WTC11 (cell line): Measurements from ENCODE around the gene GRP. TPM values are rescaled to one million over a fixed set of nuclear protein-coding genes. Genes with fewer than 3 reads are reported as not detected.

ENCODE experiments used
- ATAC-seq: fragments of 200-7000 bp; cut with Tn5 transposase; 2 replicates; pipeline ENCODE4 v1.10.0; 2021; ENCODE audit warnings: mild to moderate bottlenecking, moderate library complexity
- CTCF ChIA-PET: fragments of 300-600 bp; sonication (Branson Sonifier 250); formaldehyde crosslinking; loops from one replicate; lab custom pipeline; 2021; ENCODE audit warnings: antibody characterized with exemption; lab: Charles Lee
- POLR2A ChIA-PET: fragments of 350-600 bp; sonication (Branson Sonifier 250); formaldehyde crosslinking; loops from one replicate; lab custom pipeline; 2021; ENCODE audit warnings: antibody characterized with exemption; lab: Charles Lee
- DNase-seq: peaks from one replicate; pipeline ENCODE4 v3.0.0; 2021; ENCODE audit warnings: low spot score
- H3K27ac Mint-ChIP-seq: 2 replicates; pipeline ENCODE4 v1.8.0; 2021; ENCODE audit warnings: mixed read lengths
- H3K27me3 Mint-ChIP-seq: 2 replicates; pipeline ENCODE4 v1.8.0; 2021; ENCODE audit warnings: low read depth, mild to moderate bottlenecking, moderate library complexity, mixed read lengths
- H3K36me3 Mint-ChIP-seq: 2 replicates; pipeline ENCODE4 v1.8.0; 2021; ENCODE audit warnings: mixed read lengths
- H3K4me1 Mint-ChIP-seq: 2 replicates; pipeline ENCODE4 v1.8.0; 2022; ENCODE audit warnings: mixed read lengths
- H3K4me3 Mint-ChIP-seq: 2 replicates; pipeline ENCODE4 v1.8.0; 2021; ENCODE audit warnings: mild to moderate bottlenecking, moderate library complexity, mixed read lengths
- H3K9me3 Mint-ChIP-seq: 2 replicates; pipeline ENCODE4 v1.8.0; 2021; ENCODE audit warnings: mixed read lengths
- EMX1 ChIP-seq: fragments of 250-450 bp; sonication (Bioruptor Pico); IDR thresholded peaks from 2 replicates; pipeline ENCODE4 v1.8.0; 2021; ENCODE audit warnings: mild to moderate bottlenecking
- ESRRA ChIP-seq: sonication (generic); formaldehyde crosslinking; IDR thresholded peaks from 2 replicates; pipeline ENCODE4 v1.8.1; 2022; ENCODE audit warnings: mild to moderate bottlenecking, missing genetic modification reagents, borderline replicate concordance
- GRHL2 ChIP-seq: fragments of 250-450 bp; sonication (Bioruptor Pico); IDR thresholded peaks from 2 replicates; pipeline ENCODE4 v1.8.0; 2022; ENCODE audit warnings: mild to moderate bottlenecking, moderate library complexity; ENCODE audit not compliant: insufficient replicate concordance, severe bottlenecking
- GTF2I ChIP-seq: fragments of 250-450 bp; sonication (Bioruptor Pico); conservative IDR thresholded peaks from 2 replicates; pipeline ENCODE4 v1.4.0; 2021; ENCODE audit warnings: mild to moderate bottlenecking
- MXD4 ChIP-seq: fragments of 250-450 bp; sonication (Bioruptor Pico); IDR thresholded peaks from 2 replicates; pipeline ENCODE4 v1.8.0; 2021; ENCODE audit warnings: mild to moderate bottlenecking, moderate library complexity, borderline replicate concordance
- NFATC4 ChIP-seq: fragments of 250-450 bp; sonication (Bioruptor Pico); IDR thresholded peaks from 2 replicates; pipeline ENCODE4 v1.9.0; 2021; ENCODE audit warnings: mild to moderate bottlenecking
- NR2C2 ChIP-seq: sonication (generic); formaldehyde crosslinking; IDR thresholded peaks from 2 replicates; pipeline ENCODE4 v1.8.0; 2022; ENCODE audit warnings: mild to moderate bottlenecking, missing genetic modification reagents
- PRRX2 ChIP-seq: fragments of 250-450 bp; sonication (Bioruptor Pico); IDR thresholded peaks from 2 replicates; pipeline ENCODE4 v1.8.0; 2021; ENCODE audit warnings: mild to moderate bottlenecking
- RORB ChIP-seq: fragments of 250-450 bp; sonication (Bioruptor Pico); IDR thresholded peaks from 2 replicates; pipeline ENCODE4 v1.9.0; 2021; ENCODE audit warnings: mild to moderate bottlenecking
- SMAD3 ChIP-seq: sonication (generic); formaldehyde crosslinking; IDR thresholded peaks from 2 replicates; pipeline ENCODE4 v1.8.0; 2022; ENCODE audit warnings: missing genetic modification reagents, mild to moderate bottlenecking, borderline replicate concordance
- SMAD4 ChIP-seq: sonication (generic); formaldehyde crosslinking; IDR thresholded peaks from 2 replicates; pipeline ENCODE4 v1.8.0; 2022; ENCODE audit warnings: mild to moderate bottlenecking, missing genetic modification reagents
- SOX15 ChIP-seq: fragments of 250-450 bp; sonication (Bioruptor Pico); IDR thresholded peaks from 2 replicates; pipeline ENCODE4 v1.9.0; 2021; ENCODE audit warnings: mild to moderate bottlenecking
- TCF7 ChIP-seq: sonication (generic); formaldehyde crosslinking; IDR thresholded peaks from 2 replicates; pipeline ENCODE4 v1.8.0; 2022; ENCODE audit warnings: mild to moderate bottlenecking, low read depth, missing genetic modification reagents, moderate library complexity
- TP53 ChIP-seq: sonication (generic); formaldehyde crosslinking; IDR thresholded peaks from 2 replicates; pipeline ENCODE4 v1.8.1; 2023; ENCODE audit warnings: mild to moderate bottlenecking, missing genetic modification reagents
- ZBTB21 ChIP-seq: sonication (generic); formaldehyde crosslinking; IDR thresholded peaks from 2 replicates; pipeline ENCODE4 v1.8.1; 2023; ENCODE audit warnings: mild to moderate bottlenecking, missing genetic modification reagents, borderline replicate concordance
- ZNF121 ChIP-seq: sonication (generic); formaldehyde crosslinking; IDR thresholded peaks from 2 replicates; pipeline ENCODE4 v1.8.0; 2023; ENCODE audit warnings: missing genetic modification reagents
- ZNF219 ChIP-seq: sonication (generic); formaldehyde crosslinking; IDR thresholded peaks from 2 replicates; pipeline ENCODE4 v1.8.0; 2023; ENCODE audit warnings: missing genetic modification reagents, mild to moderate bottlenecking, borderline replicate concordance
- ZNF232 ChIP-seq: sonication (generic); formaldehyde crosslinking; IDR thresholded peaks from 2 replicates; pipeline ENCODE4 v1.8.0; 2022; ENCODE audit warnings: mild to moderate bottlenecking, missing genetic modification reagents
- ZNF416 ChIP-seq: fragments of 250-450 bp; sonication (Bioruptor Pico); IDR thresholded peaks from 2 replicates; pipeline ENCODE4 v1.9.0; 2021; ENCODE audit warnings: mild to moderate bottlenecking, inconsistent platforms
- total RNA-seq: library from RNA; stranded (reverse); gene quantifications from 3 replicates; pipeline ENCODE4 v1.2.3, GENCODE V29; 2021
- TF ChIP-seq, protein P1 (sequence below): fragments of 250-450 bp; sonication (Bioruptor Pico); IDR thresholded peaks from 2 replicates; pipeline ENCODE4 v1.9.0; 2021; ENCODE audit warnings: moderate library complexity, mild to moderate bottlenecking, inconsistent platforms, borderline replicate concordance
- TF ChIP-seq, protein P2 (sequence below): sonication (generic); formaldehyde crosslinking; IDR thresholded peaks from 2 replicates; pipeline ENCODE4 v1.8.0; 2022; ENCODE audit warnings: mild to moderate bottlenecking, missing genetic modification reagents
- TF ChIP-seq, protein P3 (sequence below): sonication (generic); formaldehyde crosslinking; IDR thresholded peaks from 2 replicates; pipeline ENCODE4 v1.8.0; 2022; ENCODE audit warnings: mild to moderate bottlenecking, missing genetic modification reagents
- TF ChIP-seq, protein P4 (sequence below): sonication (generic); formaldehyde crosslinking; IDR thresholded peaks from 2 replicates; pipeline ENCODE4 v1.8.1; 2022; ENCODE audit warnings: low read depth, mild to moderate bottlenecking, moderate library complexity, missing genetic modification reagents, borderline replicate concordance
- TF ChIP-seq, protein P5 (sequence below): sonication (generic); formaldehyde crosslinking; IDR thresholded peaks from 2 replicates; pipeline ENCODE4 v1.8.0; 2022; ENCODE audit warnings: mild to moderate bottlenecking, missing genetic modification reagents
- TF ChIP-seq, protein P6 (sequence below): sonication (generic); formaldehyde crosslinking; IDR thresholded peaks from 2 replicates; pipeline ENCODE4 v1.8.1; 2023; ENCODE audit warnings: mild to moderate bottlenecking, missing genetic modification reagents
- TF ChIP-seq, protein P7 (sequence below): sonication (generic); formaldehyde crosslinking; IDR thresholded peaks from 2 replicates; pipeline ENCODE4 v1.8.0; 2023; ENCODE audit warnings: missing genetic modification reagents

GRP gene
- total RNA-seq, 1 experiment from 2014 or later: 0.22 TPM

DNA sequence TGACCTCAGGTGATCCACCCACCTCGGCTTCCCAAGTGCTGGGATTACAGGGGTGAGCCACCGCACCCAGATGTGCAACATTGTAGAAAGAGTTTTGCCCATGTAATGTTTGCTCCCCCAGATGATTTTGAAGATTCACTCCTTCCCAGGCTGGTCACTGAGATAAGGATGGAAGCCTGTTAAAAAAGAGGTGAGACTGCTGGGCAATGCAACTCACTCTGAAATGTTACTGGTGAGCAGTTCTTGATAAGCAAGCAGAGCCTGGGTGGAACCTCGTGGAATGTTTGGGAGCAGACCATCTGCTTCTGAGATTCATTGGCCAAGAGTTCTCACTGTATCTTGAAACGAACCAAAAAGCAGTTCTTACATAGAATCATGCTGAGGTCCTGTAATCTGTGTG is 19.7 kb downstream of the GRP start (continued):
- TF ChIP-seq NFATC4 (CRISPR knock-in tag): no peak
- no peak for TF ChIP-seq GRHL2 (CRISPR knock-in tag)
- no peak for TF ChIP-seq PRRX2
- TF ChIP-seq, protein P1, sequence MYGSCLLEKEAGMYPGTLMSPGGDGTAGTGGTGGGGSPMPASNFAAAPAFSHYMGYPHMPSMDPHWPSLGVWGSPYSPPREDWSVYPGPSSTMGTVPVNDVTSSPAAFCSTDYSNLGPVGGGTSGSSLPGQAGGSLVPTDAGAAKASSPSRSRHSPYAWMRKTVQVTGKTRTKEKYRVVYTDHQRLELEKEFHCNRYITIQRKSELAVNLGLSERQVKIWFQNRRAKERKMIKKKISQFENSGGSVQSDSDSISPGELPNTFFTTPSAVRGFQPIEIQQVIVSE: no peak
- no peak for TF ChIP-seq ZNF121
- TF ChIP-seq MXD4 (CRISPR knock-in tag): no peak
- TF ChIP-seq ZNF219 (CRISPR knock-in tag): no peak

DNA sequence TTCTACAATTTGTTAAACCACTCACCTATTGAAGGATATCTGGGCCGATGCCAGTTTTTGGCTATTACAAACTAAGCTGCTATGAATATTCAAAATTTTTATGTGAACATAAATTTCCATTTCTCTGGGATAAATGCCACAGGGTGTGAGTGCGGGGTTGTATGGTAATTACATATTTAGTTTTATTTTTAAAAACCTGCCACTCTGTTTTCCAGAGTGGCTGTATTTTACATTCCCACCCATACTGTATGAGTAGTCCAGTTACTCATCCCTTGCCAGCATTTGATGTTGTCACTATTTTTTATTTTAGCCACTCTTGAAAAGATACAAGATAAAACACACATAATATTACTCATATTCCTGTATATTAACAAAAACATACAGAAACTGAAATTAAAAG is 22.9 kb downstream of the GRP start:
- H3K27me3 Mint-ChIP-seq: peaks cover 64% of the 10 kb centered on the region
- no peaks in the 10 kb centered on the region; the same call in 1 of the 2 replicates for H3K4me1 Mint-ChIP-seq
- H3K36me3 Mint-ChIP-seq: no peaks in the 10 kb centered on the region
- H3K4me3 Mint-ChIP-seq: no peak overlapping the region
- H3K27ac Mint-ChIP-seq: no peak overlapping the region
- TF ChIP-seq SMAD4 (no peak), TP53 (CRISPR knock-in tag) (no peak), ZBTB21 (no peak), NR2C2 (CRISPR knock-in tag) (no peak), ESRRA (CRISPR knock-in tag) (no peak), PRRX2 (no peak), ZNF416 (CRISPR knock-in tag) (no peak)
- TF ChIP-seq, protein P1: no peak
- no peak for ATAC-seq
- DNase-seq: no peak
- ChIA-PET CTCF (interaction anchor here (0.9 kb wide), 1 partner anchor 160 kb away, joined by 3 read pairs; no protein-coding TSS in a partner anchor), POLR2A (no interaction called here)
- peaks cover 10% of the 10 kb centered on the region for H3K9me3 Mint-ChIP-seq

DNA sequence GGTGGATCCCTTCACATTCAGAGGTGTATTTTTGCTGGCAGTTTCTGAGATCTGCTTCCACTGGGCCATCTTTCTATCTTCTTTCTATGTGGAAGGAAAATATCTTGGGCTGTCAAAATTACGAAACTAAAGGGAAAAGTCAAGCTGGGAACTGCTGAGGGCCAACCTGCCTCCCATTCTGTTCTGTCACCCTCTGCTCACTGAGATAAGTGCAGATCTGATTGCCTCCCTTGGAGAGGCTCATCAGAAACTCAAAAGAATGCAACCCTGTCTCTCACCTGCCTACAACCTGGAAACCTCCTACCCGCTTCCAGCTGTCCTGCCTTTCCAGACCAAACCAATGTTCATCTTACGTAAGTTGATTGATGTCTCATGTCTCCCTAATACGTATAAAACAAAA is 26.8 kb downstream of the GRP start:
- POLR2A ChIA-PET: no interaction called here
- no peak for ATAC-seq
- TF ChIP-seq, protein P2, sequence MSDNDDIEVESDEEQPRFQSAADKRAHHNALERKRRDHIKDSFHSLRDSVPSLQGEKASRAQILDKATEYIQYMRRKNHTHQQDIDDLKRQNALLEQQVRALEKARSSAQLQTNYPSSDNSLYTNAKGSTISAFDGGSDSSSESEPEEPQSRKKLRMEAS (CRISPR knock-in tag): no peak
- TF ChIP-seq ZNF232 (CRISPR knock-in tag): no peak
- TF ChIP-seq, protein P3, sequence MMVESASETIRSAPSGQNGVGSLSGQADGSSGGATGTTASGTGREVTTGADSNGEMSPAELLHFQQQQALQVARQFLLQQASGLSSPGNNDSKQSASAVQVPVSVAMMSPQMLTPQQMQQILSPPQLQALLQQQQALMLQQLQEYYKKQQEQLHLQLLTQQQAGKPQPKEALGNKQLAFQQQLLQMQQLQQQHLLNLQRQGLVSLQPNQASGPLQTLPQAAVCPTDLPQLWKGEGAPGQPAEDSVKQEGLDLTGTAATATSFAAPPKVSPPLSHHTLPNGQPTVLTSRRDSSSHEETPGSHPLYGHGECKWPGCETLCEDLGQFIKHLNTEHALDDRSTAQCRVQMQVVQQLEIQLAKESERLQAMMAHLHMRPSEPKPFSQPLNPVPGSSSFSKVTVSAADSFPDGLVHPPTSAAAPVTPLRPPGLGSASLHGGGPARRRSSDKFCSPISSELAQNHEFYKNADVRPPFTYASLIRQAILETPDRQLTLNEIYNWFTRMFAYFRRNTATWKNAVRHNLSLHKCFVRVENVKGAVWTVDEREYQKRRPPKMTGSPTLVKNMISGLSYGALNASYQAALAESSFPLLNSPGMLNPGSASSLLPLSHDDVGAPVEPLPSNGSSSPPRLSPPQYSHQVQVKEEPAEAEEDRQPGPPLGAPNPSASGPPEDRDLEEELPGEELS (CRISPR knock-in tag): no peak
- TF ChIP-seq, protein P4, sequence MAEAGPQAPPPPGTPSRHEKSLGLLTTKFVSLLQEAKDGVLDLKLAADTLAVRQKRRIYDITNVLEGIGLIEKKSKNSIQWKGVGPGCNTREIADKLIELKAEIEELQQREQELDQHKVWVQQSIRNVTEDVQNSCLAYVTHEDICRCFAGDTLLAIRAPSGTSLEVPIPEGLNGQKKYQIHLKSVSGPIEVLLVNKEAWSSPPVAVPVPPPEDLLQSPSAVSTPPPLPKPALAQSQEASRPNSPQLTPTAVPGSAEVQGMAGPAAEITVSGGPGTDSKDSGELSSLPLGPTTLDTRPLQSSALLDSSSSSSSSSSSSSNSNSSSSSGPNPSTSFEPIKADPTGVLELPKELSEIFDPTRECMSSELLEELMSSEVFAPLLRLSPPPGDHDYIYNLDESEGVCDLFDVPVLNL (CRISPR knock-in tag): no peak
- no peak for TF ChIP-seq TCF7 (CRISPR knock-in tag)
- TF ChIP-seq GTF2I (CRISPR knock-in tag): no peak
- TF ChIP-seq SMAD3 (CRISPR knock-in tag): no peak
- no peak for TF ChIP-seq NFATC4 (CRISPR knock-in tag)
- TF ChIP-seq, protein P5, sequence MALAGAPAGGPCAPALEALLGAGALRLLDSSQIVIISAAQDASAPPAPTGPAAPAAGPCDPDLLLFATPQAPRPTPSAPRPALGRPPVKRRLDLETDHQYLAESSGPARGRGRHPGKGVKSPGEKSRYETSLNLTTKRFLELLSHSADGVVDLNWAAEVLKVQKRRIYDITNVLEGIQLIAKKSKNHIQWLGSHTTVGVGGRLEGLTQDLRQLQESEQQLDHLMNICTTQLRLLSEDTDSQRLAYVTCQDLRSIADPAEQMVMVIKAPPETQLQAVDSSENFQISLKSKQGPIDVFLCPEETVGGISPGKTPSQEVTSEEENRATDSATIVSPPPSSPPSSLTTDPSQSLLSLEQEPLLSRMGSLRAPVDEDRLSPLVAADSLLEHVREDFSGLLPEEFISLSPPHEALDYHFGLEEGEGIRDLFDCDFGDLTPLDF (CRISPR knock-in tag): no peak
- TF ChIP-seq EMX1 (CRISPR knock-in tag): no peak
- TF ChIP-seq RORB: no peak
- TF ChIP-seq, protein P6, sequence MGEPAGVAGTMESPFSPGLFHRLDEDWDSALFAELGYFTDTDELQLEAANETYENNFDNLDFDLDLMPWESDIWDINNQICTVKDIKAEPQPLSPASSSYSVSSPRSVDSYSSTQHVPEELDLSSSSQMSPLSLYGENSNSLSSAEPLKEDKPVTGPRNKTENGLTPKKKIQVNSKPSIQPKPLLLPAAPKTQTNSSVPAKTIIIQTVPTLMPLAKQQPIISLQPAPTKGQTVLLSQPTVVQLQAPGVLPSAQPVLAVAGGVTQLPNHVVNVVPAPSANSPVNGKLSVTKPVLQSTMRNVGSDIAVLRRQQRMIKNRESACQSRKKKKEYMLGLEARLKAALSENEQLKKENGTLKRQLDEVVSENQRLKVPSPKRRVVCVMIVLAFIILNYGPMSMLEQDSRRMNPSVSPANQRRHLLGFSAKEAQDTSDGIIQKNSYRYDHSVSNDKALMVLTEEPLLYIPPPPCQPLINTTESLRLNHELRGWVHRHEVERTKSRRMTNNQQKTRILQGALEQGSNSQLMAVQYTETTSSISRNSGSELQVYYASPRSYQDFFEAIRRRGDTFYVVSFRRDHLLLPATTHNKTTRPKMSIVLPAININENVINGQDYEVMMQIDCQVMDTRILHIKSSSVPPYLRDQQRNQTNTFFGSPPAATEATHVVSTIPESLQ (CRISPR knock-in tag): no peak
- TF ChIP-seq, protein P7, sequence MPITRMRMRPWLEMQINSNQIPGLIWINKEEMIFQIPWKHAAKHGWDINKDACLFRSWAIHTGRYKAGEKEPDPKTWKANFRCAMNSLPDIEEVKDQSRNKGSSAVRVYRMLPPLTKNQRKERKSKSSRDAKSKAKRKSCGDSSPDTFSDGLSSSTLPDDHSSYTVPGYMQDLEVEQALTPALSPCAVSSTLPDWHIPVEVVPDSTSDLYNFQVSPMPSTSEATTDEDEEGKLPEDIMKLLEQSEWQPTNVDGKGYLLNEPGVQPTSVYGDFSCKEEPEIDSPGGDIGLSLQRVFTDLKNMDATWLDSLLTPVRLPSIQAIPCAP (CRISPR knock-in tag): no peak
- no peak for TF ChIP-seq SOX15 (CRISPR knock-in tag)

More for the DNA sequence above, 26.8 kb downstream of the GRP start:
- CTCF ChIA-PET: interaction anchor here (1.6 to 5.2 kb wide), 2 partner anchors 27 to 156 kb away, joined by 5 to 90 read pairs; partner anchors contain the start of gene RAX
- Mint-ChIP-seq H3K36me3 (no peaks in the 10 kb centered on the region), H3K9me3 (peaks cover 5% of the 10 kb centered on the region), H3K4me1 (no peaks in the 10 kb centered on the region; the same call in 1 of the 2 replicates), H3K4me3 (no peak overlapping the region), H3K27ac (no peak overlapping the region), H3K27me3 (peaks cover 70% of the 10 kb centered on the region)
- DNase-seq: no peak
